A549 (cell line): ENCODE data around the gene PSMD9.
"Not testable (repeated sequence)": the region's sequence is repeated elsewhere in the genome, so short reads cannot be mapped to it uniquely, and the experiment has no call there.

ENCODE experiments used
- CTCF ChIP-seq: fragments of >200 bp; sonication (Bioruptor Twin); formaldehyde crosslinking; IDR thresholded peaks from 3 replicates; pipeline ENCODE4 v1.5.1; 2016
- FOSL2 ChIP-seq, 2 experiments: fragments of 450-650 bp in 1 of 2; fragments of >200 bp in 1 of 2; sonication (Bioruptor Twin) in 1 of 2; formaldehyde crosslinking; IDR thresholded peaks; 2 replicates each; pipeline versions ENCODE4 v1.5.0 to v1.6.1; 2016 to 2020; ENCODE audit warnings: mild to moderate bottlenecking in 1 of 2, moderate library complexity in 1 of 2
- RCOR1 ChIP-seq: fragments of 150-350 bp; IDR thresholded peaks from 2 replicates; pipeline ENCODE4 v1.6.1; 2014; ENCODE audit warnings: antibody characterized with exemption, low read length, low read depth
- ZFP36 ChIP-seq: fragments of 450-650 bp; IDR thresholded peaks from 2 replicates; pipeline ENCODE4 v1.6.1; 2014; ENCODE audit warnings: borderline replicate concordance; ENCODE audit not compliant: partially characterized antibody
- TF ChIP-seq, protein P1 (sequence below): IDR thresholded peaks from 2 replicates; pipeline ENCODE4 v1.6.1; 2012; ENCODE audit warnings: low read depth, borderline replicate concordance

- TF ChIP-seq, protein P1, sequence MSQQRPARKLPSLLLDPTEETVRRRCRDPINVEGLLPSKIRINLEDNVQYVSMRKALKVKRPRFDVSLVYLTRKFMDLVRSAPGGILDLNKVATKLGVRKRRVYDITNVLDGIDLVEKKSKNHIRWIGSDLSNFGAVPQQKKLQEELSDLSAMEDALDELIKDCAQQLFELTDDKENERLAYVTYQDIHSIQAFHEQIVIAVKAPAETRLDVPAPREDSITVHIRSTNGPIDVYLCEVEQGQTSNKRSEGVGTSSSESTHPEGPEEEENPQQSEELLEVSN: not testable (repeated sequence)
- not testable (repeated sequence) for TF ChIP-seq ZFP36; RCOR1; FOSL2 (IDR thresholded peaks at IDR 0.05); FOSL2 (CRISPR knock-in tag; IDR thresholded peaks at IDR 0.05); CTCF
These were observed 12.5 kb upstream of the PSMD9 start for GRCh38 chr12:121876080-121876447.
